ENCODE measurements around the gene MS4A8.

DNA sequence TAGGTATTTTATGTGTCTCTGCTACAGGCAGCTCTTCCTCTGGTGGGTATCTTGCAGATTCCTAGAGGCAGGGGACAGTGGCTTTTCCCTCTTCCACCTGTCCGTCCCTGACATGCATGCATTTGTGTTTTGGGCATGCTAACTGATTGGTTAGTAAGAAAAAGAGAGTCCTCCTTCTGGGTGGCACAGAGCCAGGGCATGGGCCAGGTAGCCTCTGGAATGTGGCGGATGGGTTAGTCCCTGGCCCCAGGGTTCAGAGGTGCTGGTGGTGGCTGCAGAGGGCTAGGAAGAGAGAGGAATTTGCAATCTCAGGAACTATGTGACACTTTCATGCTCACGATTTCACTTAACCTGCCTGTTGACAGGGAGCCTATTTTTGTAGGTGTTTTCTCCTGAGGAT, 51.5 kb downstream of the MS4A8 start:
- TF ChIP-seq, protein P1, sequence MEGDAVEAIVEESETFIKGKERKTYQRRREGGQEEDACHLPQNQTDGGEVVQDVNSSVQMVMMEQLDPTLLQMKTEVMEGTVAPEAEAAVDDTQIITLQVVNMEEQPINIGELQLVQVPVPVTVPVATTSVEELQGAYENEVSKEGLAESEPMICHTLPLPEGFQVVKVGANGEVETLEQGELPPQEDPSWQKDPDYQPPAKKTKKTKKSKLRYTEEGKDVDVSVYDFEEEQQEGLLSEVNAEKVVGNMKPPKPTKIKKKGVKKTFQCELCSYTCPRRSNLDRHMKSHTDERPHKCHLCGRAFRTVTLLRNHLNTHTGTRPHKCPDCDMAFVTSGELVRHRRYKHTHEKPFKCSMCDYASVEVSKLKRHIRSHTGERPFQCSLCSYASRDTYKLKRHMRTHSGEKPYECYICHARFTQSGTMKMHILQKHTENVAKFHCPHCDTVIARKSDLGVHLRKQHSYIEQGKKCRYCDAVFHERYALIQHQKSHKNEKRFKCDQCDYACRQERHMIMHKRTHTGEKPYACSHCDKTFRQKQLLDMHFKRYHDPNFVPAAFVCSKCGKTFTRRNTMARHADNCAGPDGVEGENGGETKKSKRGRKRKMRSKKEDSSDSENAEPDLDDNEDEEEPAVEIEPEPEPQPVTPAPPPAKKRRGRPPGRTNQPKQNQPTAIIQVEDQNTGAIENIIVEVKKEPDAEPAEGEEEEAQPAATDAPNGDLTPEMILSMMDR (IDR thresholded peaks at IDR 0.05) = no peak
- TF ChIP-seq POLR2A (IDR thresholded peaks at IDR 0.05) = no peak

Measured in uterus (tissue), 2 donors.